ENCODE data around the gene SMTNL2.

GRCh38 chr17:4536259-4536741 lies 48.0 kb upstream of the SMTNL2 start:
- TF ChIP-seq CTCF (IDR thresholded peaks at IDR 0.05) (no peak), POLR2A (IDR thresholded peaks at IDR 0.05) (no peak)
